Lower leg skin (tissue), 3 donors: ENCODE results near the gene MYO3B.

ENCODE experiments used
- CTCF ChIP-seq, 3 donors: fragments of 450-650 bp; IDR thresholded peaks; one replicate each; pipeline ENCODE4 v1.5.1; 2016; ENCODE audit warnings: antibody characterized with exemption in 3 of 3, mild to moderate bottlenecking in 3 of 3, moderate library complexity in 2 of 3
- POLR2A ChIP-seq, 2 donors: fragments of 450-650 bp; IDR thresholded peaks; one replicate each; pipeline ENCODE4 v1.6.1; 2016 to 2017; ENCODE audit warnings: antibody characterized with exemption in 2 of 2, mild to moderate bottlenecking in 1 of 2, moderate library complexity in 1 of 2

DNA sequence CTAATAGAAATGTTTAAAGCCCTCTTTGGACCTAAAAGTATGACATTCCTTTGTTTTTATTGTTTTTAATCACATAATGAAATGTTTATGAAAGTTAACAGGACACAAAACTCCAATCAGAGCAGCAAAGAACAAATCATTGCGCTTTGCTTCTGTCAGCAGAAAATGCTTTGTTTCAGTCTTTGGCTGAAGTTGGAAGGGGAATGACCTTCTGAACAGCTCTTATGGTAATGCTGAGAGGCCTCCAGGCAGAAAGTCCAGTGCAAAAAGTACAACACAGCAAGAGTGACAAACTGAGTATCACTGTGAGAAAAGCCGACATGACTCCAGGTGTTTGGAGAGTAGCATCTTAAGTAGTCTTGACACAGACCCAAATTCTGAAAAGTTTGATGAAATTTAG lies 389.5 kb downstream of the MYO3B start:
- TF ChIP-seq CTCF (IDR thresholded peaks at IDR 0.05) (no peak), POLR2A (IDR thresholded peaks at IDR 0.05) (no peak)
